Measurements from ENCODE around the gene FIBP. TPM values are rescaled to one million over a fixed set of nuclear protein-coding genes. Genes with fewer than 3 reads are reported as not detected.

Gene FIBP
- total and polyA plus RNA-seq, 3 donors from 2014 or later, result 131 to 149 (median 144) TPM

DNA sequence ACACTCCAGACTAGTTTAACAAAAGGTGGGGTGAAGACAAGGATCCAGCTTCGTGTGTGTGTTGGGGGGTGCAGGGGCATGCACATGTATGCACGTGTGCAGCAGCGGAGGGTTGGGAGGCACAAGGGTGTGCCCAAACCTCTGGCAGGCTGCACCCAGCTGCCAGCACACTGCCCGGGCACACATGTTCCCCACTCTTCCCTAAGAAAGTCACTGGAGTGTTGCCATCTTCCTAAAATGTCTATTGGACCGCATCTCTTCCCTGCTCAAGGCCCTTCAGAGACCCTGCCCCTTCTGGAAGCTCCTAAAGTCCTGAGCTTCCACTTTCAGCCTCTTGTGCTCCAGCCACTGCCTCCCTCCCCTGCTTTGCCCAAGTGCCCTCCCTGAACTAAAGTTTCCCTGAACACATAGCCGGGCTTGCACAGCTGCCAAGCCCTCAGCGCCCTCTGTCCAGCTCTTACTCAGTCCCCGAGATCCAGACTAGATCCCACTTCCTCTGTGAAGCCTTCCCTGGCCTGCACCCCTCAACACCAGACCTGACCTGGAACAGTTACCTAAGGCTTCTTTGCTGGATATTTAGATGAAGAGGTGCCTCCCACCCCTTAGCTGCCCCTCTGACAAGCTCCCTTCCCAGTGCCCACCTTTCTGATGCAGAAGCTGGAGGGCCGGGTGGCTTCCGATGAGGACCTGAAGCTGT is 36.3 kb downstream of the FIBP start:
- no peaks in the 10 kb centered on the region for H3K27me3 ChIP-seq
- DNase-seq, result no peak
- no peak overlapping the region for H3K27ac ChIP-seq
- H3K4me1 ChIP-seq, result peaks cover 6% of the 10 kb centered on the region
- intact Hi-C loops (cut with DNase I; ENCODE audit: low total_unique reads), result no loop called here
- TF ChIP-seq, protein P1, sequence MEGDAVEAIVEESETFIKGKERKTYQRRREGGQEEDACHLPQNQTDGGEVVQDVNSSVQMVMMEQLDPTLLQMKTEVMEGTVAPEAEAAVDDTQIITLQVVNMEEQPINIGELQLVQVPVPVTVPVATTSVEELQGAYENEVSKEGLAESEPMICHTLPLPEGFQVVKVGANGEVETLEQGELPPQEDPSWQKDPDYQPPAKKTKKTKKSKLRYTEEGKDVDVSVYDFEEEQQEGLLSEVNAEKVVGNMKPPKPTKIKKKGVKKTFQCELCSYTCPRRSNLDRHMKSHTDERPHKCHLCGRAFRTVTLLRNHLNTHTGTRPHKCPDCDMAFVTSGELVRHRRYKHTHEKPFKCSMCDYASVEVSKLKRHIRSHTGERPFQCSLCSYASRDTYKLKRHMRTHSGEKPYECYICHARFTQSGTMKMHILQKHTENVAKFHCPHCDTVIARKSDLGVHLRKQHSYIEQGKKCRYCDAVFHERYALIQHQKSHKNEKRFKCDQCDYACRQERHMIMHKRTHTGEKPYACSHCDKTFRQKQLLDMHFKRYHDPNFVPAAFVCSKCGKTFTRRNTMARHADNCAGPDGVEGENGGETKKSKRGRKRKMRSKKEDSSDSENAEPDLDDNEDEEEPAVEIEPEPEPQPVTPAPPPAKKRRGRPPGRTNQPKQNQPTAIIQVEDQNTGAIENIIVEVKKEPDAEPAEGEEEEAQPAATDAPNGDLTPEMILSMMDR (IDR thresholded peaks at IDR 0.05), result no peak
- TF ChIP-seq POLR2A (IDR thresholded peaks at IDR 0.05), result no peak
- no peak overlapping the region for H3K4me3 ChIP-seq
- H3K36me3 ChIP-seq (ENCODE audit: low read depth, missing control alignments), result no peaks in the 10 kb centered on the region
- H3K9me3 ChIP-seq, result no peaks in the 10 kb centered on the region
- 93% methylated on average over 9 to 10 of the region's 10 CpGs for WGBS, 2 donors

DNA sequence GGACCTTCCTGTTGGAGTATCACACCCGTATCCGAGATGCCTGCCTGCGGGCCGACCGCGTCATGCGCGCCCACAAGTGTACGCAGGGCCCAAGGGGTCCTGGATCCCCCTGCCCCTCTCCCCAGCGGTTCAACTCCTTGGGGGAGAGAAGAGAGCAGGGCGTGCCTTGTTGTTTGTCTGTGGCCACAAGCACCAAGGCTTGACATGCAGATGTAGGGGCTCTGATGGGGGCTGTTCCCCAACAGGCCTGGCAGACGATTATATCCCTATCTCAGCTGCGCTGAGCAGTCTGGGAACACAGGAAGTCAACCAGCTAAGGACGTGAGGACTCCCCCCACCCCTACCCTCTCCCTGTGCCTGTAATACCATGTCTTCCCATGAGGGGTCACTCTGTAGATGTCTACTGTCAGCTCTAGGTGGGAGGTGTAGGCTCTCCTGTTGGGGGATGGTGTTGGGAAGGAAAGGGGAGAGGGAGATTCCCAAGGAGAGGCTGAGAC is 37.1 kb downstream of the FIBP start:
- no peak overlapping the region for H3K27ac ChIP-seq
- no peak for DNase-seq
- intact Hi-C loops (cut with DNase I; ENCODE audit: low total_unique reads), result no loop called here
- peaks cover 2% of the 10 kb centered on the region for H3K4me1 ChIP-seq
- no peaks in the 10 kb centered on the region for H3K27me3 ChIP-seq
- no peak overlapping the region for H3K4me3 ChIP-seq
- TF ChIP-seq, protein P1 (IDR thresholded peaks at IDR 0.05), result no peak
- no peak for TF ChIP-seq POLR2A (IDR thresholded peaks at IDR 0.05)
- no peaks in the 10 kb centered on the region for H3K36me3 ChIP-seq (ENCODE audit: low read depth, missing control alignments)
- H3K9me3 ChIP-seq, result no peaks in the 10 kb centered on the region
- WGBS, 2 donors, result 70 to 95% methylated on average over 3 to 14 of the region's 14 CpGs

DNA sequence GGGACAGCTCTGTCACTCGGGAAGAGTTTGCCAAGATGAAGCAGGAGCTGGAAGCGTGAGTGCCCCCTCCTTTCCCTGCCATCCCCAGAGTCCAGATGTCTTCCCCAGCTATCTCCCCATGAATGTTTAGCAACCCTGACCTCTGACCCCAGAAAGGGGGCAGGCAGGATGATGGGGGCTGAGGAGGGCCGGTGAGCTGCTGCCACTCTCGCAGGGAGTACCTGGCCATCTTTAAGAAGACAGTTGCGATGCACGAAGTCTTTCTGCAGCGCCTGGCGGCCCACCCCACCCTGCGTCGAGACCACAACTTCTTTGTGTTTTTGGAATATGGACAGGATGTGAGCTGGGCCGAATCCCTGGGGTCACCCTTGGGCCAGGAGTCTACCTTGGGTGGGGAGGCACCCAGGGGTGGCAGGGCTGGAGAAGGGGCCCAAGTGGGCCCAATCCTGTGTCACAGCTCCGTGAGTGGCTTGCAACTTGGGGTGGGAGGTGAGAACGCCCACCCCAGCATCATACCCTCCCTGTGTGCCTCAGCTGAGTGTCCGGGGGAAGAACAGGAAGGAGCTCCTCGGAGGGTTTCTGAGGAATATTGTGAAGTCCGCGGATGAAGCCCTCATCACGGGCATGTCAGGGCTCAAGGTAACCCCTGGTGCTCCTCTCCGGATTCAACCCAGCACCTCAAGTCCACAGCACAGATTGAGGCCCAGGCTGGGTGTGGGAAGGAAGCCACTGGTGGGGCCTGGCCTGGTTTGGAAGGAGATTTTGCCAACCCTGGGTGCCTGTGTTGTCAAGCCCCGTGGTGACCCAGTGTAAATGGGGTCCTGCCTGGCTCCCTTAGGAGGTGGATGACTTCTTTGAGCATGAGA is 37.8 kb downstream of the FIBP start:
- Histone ChIP-seq H3K36me3 (ENCODE audit: low read depth, missing control alignments) (no peaks in the 10 kb centered on the region), H3K4me1 (no peaks in the 10 kb centered on the region), H3K27me3 (no peaks in the 10 kb centered on the region), H3K9me3 (no peaks in the 10 kb centered on the region), H3K4me3 (no peak overlapping the region), H3K27ac (no peak overlapping the region)
- DNase-seq, result no peak
- TF ChIP-seq POLR2A (IDR thresholded peaks at IDR 0.05), result no peak
- TF ChIP-seq, protein P1 (IDR thresholded peaks at IDR 0.05), result no peak
- intact Hi-C loops (cut with DNase I; ENCODE audit: low total_unique reads), result no loop called here
- WGBS, 2 donors, result 63 to 70% methylated on average over 10 to 20 of the region's 20 CpGs

DNA sequence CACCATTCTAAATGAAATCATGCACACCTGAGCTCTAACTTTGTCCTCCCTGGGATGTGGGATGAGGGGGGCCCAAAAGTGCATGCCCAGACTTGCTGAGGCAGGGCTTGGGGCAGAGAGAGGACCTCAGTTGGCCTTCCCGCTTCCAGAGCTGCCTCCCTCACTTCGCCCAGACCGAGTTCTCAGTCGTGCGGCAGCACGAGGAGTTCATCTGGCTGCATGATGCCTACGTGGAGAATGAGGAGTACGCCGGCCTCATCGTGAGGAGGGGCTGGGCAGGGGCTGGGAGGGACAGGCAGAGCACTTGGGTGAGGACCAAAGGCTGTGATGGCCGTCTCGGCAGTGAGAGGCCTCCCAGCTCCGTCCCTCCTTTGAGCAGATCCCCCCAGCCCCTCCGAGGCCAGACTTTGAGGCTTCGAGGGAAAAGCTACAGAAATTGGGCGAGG is 38.5 kb downstream of the FIBP start:
- no peak for DNase-seq
- TF ChIP-seq, protein P1 (IDR thresholded peaks at IDR 0.05), result no peak
- no peak for TF ChIP-seq POLR2A (IDR thresholded peaks at IDR 0.05)
- 54 to 55% methylated on average over 7 to 16 of the region's 16 CpGs for WGBS, 2 donors
- Histone ChIP-seq H3K27me3 (no peaks in the 10 kb centered on the region), H3K27ac (no peak overlapping the region), H3K36me3 (ENCODE audit: low read depth, missing control alignments) (no peaks in the 10 kb centered on the region), H3K4me3 (no peak overlapping the region), H3K4me1 (no peaks in the 10 kb centered on the region), H3K9me3 (no peaks in the 10 kb centered on the region)
- intact Hi-C loops (cut with DNase I; ENCODE audit: low total_unique reads), result no loop called here
